DMS114 treated with DMSO at 0.1 percent for 48 hours (cell line): Measurements from ENCODE around the gene ARHGEF19.

Source experiments
- DNase-seq: peaks from one replicate; lab custom pipeline; 2025; ENCODE audit not compliant: unreplicated experiment; lab: John Stamatoyannopoulos, UW

The ARHGEF19 gene

GRCh38 chr1:16151196-16151994, 61.1 kb downstream of the ARHGEF19 start:
- DNase-seq = no peak

GRCh38 chr1:16150508-16150907, 61.9 kb downstream of the ARHGEF19 start:
- no peak for DNase-seq

DNA sequence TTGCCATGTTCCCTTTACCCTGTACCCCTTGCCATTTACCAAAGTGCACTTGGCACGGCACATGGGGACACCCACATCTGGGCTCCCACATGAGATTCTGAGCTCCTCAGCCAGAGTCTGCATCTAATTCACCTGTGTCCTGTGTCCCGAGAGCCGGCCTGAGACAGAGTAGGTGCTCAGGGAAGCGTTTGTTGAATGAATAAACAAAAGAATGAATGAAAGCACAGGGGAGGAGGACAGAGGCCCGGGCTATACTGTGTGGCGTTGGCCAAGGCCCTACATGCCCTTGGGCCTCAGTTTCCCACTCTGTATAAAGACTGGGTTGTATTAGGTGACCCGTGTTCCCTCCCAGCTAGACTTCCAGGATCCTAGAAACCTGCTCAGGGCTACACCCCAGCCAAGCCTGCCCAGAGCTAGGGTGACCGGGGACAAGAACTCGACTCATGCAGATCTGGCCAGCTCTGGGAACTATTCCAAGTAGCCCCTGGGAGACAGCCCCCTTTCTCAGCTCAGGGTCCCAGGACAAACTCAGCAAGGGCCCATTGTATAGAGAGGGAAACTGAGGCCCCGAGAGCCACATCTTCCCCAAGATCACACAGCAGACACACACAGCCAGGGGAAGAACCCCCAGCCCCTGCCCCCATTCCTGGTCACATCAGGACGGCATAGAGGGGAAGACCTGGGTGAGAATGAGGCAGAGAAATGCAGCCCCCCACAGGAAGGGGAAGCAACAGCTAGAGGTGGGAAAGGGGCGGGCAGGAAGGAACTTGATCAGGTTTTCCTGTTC, 62.6 kb downstream of the ARHGEF19 start:
- no peak for DNase-seq

DNA sequence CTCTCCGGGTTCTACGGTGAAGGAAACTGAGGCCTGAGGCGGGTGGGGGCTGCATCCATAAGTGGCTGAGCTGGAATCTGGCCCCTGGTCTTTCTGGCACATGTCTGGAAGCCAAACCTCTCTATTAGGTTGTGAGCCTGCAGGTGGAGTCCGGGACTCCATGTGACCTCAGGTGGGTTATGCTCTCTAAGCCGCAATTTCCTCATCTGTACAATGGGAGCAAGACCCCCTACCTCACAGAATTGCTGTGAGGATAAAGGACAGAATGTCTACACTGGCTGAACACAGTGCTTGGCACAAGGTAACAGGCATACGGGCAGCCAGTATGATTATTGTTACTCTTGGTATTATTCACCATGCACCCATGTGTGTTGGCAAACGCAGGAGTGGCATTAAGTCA, 63.3 kb downstream of the ARHGEF19 start:
- DNase-seq = no peak

- no peak for DNase-seq
Measured at GRCh38 chr1:16148329-16149092, 63.9 kb downstream of the ARHGEF19 start.
